ENCODE data around the gene PKHD1. TPM values are rescaled to one million over a fixed set of nuclear protein-coding genes. Genes with fewer than 3 reads are reported as not detected.
"Not testable (repeated sequence)": the region's sequence is repeated elsewhere in the genome, so short reads cannot be mapped to it uniquely, and the experiment has no call there.

Gene PKHD1
- total RNA-seq, 1 donor from 2014 or later: 17.3 TPM

DNA sequence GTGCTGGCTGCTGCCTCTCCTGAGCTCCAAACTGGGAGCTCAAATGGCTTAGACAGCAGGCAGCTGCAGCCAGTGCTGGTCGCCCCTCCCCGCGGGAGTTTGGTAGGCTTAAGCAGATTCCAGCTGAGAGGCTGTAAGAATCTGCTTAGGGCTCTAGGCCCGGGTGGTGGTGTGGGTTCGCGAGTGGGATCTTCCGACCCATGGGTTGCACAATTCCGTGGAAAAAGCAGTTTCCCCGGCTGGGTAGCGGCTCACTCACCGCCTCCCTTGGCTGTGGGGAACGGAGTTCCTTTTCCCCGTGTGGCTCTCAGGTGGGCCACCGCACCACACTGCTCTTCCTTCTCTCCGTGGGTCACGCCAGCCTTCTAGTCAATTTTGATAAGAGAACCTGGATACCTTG lies 232.5 kb downstream of the PKHD1 start:
- no peak for DNase-seq (ENCODE audit: low spot score)

DNA sequence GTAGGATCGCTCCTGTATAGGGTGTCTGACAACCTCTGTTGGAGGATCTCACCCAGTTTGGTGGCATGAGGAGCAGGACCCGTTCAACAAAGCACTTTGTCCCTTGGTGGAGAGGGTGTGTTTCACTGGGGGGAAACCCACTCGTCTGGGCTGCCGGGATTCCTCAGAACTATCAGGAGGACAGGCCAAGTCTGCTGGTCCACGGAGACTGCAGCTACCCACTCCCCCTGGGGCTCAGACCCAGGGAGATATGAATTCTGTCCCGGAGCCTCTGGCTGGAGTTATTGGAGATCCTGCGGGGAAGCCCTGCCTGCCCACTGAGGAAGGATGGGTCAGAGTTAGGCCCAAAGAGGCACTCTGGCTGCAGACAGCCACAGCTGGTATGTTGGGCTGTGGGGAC lies 233.1 kb downstream of the PKHD1 start:
- no peak for DNase-seq (ENCODE audit: low spot score)

DNA sequence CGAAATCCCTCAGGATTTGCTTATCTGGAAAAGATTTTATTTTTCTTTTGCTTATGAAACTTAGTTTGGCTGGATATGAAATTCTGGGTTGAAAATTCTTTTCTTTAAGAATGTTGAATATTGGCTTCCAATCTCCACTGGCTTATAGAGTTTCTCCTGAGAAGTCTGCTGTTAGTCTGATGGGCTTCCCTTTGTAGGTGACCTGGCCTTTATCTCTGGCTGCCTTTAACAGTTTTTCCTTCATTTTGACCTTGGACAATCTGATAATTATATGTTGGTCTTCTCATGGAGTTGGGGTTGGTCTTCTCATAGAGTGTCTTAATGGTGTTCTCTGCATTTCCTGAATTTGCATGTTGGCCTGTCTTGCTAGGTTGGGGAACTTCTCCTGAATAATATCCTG lies 234.3 kb downstream of the PKHD1 start:
- DNase-seq (ENCODE audit: low spot score): not testable (repeated sequence)

DNA sequence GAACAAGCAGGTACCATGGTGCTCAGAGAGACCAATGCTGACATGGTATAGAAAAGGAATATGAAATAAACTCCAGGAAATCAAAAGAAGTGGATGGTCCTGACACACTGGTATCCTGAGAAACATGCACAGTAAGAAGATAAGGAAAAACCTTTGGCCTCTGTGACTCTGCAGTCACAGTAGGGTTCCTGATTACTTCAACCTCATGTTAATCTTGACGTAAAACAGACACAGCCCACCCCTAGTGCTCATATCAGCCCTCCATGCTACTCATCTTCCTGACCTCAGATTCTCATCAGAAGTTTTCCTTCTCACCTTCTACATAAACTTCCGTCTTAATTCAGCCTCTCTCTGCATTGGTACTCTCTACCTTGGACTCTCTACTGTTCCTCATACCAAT lies 240.9 kb downstream of the PKHD1 start:
- DNase-seq (ENCODE audit: low spot score): no peak

DNA sequence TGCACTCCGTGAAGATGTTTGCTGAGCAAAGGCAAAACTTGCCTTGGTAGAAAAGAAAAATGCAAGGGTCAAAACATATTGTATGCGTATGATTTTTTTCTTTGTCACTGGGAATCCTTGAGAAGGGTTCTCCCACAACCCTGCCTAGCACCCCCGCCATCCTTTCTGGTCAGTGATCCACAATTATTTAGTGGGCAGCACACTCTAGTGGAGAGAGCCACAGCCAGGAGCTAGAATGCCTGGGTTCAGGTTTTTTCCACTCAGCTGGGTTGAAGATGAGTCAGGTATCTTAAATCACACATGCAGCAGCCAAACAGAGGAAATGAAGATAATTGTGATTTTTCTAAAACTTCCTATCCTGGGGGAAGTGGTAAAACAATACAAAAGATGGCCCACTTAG lies 243.1 kb downstream of the PKHD1 start:
- DNase-seq (ENCODE audit: low spot score): no peak

DNA sequence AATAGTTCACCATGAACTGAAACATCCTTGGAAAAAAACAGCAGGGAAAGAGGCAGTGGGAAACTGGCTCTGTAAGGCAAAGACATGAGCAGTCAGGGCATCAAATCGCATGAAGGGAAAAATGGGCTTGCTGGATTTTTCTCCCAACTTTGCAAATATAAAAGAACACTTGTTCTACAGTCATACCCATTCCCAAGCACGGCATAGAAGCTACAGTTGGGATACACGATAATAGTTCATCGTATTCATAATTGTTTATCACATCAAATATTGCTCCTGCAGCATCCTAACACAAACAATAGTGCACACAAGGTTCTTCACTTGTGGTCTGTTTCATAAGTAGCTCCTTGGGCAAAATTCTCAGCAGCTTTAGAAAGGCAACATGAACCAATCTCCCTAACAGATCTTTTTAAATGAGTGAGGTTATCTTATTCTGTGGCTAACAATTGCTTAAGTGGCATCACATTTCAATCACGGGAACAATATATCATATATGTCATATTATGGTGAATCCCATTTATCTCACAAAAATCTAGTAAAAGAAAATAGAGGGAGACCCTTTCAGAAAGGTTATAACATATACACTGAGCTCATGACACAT lies 243.9 kb downstream of the PKHD1 start:
- DNase-seq (ENCODE audit: low spot score): no peak

DNA sequence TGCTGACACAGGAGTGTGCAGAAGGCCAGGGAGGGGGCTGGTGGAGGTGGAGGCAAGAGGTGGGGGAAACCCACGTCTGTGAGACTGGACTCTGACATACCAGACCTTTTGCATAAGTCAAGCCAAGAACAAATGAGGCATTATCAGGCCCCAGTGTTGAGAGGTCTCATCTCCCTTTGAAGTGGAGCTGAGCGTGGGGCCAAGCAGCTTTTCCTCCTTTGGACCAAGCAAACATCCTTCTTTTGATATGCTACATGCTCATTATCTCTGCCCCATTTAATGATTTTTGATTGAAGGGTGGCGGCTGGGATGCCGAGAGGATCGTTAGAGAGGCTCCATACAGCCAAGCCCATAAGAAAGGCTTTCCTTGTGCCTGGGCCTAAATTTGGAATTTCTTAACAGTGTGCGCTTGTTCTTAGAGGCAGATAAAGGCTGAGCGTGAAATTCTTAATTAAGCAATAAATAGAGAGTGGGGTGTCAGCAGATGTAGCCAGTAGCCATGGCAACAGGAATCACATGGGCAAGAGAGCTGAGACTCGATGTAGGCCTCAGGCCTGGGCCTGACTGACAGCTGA lies 244.5 kb downstream of the PKHD1 start:
- DNase-seq (ENCODE audit: low spot score): no peak

DNA sequence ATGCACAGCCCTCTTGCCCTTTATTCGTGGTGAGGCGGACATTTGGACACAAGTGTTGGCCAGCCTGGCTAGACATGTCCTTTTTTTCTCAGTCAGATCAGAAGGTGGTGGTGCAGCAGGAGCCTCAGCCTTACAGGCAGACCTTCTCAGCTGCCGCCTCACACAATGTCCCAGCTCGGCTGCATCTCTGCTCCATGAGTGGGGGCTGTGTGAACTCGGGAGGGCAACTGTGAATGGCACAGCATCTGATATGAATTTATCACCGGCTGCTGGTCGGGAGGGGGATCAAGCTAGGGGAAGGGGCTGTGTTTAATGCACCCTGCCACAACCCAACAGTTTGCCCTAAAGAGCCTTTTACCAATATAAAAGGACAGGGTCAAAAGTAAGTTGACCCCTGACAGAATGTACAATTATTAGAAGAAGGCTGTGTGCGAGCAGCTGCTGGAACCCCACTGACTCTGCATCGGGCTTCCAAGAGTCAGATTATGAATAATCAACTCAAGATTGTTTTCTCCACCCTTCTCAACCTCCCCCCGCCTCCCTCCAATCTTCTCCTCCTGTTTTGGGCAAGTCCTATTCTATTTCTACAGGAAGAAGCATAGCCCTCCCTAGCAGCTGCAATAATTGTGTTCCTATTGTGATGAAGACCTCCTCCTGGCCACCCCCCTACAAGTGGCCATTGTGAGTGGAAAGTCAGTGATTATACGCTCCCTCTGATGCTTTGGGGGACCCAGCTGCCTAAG lies 245.2 kb downstream of the PKHD1 start:
- no peak for DNase-seq (ENCODE audit: low spot score)

DNA sequence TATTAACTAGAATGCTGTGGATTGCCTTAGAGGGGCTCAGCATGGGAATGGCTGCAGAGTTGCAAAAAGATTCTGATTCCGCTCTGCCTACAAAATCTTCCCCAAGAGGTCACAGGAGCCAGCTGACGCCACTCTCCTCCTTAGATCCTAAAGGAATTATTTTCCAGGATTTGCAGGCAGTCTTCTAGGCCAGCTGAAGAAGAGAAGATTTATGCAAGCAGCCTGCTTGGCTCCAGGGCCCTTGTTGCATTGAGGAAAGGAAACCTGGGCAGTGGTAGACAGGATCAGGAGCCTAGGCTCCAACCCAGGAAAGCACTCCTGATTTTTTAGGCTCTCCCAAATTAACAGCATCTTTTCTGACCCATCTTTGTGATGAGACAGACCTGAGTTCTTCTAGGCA lies 245.8 kb downstream of the PKHD1 start:
- no peak for DNase-seq (ENCODE audit: low spot score)

DNA sequence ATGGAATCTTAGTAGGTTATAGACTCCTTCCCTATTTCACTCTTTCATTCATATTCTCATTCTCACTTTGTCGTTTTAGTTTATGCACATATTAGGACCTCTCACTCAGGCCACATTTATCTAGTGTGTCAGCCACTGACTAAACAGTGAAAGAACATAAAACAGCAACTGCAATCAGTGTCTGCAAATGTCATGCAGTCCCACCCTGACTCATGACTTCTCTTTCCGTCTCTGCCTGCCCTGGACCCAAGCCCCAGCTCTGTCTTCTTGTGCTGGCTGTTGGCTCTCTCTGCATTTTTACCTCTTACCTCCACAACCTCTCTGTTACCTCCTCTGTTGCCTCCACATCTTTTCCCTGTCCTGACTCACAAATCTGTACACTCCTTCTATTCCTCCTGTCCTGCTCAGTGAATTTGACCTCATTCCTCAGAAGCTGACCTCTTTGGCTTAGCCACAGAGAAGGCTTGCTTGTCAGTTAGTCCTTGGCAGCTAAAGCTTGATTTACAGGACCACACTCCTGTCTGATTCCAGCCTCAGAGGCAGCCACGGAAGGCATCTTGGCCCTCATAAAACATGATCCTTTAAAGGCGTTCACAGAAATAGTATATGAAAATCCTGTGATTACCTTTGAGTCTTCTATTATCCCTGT lies 247.6 kb downstream of the PKHD1 start:
- no peak for DNase-seq (ENCODE audit: low spot score)

DNA sequence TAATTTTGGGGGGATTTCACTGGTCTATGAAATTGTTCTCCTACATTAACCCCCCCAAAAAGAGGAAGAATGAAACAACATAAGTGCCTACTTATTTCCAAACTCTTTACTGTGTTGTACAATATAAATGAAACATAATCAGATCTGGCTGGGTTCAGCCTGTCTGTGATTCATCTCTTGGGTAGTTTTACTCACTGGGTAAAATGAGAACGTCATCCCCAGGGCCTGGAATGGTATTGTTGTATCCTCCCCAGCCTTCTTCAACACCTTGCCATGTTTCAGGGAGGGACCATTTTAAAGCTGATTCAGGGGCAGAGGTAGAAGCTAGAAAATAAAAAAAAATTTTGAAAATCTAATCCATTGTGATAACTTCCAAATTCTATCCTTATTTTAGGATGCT lies 256.7 kb downstream of the PKHD1 start:
- no peak for DNase-seq (ENCODE audit: low spot score)

DNA sequence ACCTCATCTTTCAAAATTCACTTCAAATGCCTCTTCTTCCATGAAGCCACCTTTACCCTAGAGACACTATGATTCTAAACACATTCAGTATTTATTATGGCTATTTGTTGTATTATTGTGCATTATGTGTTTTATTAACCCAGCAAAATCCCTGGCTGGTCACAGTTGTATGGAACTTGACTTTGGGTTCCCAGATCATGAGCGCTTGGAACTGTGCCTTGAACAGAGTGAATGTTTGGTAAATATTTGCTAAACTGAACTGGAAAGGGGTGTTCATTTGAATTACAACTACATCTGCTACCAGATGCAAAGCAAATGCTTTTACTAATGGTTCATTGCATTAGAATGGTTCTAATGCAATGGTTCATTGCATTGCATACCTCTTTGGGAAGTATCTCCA lies 259.8 kb downstream of the PKHD1 start:
- no peak for DNase-seq (ENCODE audit: low spot score)

DNA sequence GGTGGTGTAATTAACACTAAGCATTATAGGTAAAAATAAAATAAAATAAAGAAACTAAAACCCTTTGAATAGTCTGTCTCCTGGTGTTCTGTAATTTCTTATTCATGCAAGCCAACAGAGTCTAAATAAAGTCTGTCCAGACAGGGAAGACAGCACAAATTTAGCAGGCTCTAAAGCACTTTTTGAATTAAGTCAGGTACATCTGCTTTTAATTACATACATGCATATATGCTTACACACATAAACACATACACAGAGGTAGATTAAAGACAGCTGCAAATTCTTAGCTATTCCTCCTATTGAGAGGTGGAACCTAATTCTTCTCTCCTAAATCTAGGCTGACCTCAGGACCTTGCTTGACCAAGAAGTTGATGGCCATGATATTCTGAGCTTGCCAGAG lies 262.5 kb downstream of the PKHD1 start:
- DNase-seq (ENCODE audit: low spot score): no peak

DNA sequence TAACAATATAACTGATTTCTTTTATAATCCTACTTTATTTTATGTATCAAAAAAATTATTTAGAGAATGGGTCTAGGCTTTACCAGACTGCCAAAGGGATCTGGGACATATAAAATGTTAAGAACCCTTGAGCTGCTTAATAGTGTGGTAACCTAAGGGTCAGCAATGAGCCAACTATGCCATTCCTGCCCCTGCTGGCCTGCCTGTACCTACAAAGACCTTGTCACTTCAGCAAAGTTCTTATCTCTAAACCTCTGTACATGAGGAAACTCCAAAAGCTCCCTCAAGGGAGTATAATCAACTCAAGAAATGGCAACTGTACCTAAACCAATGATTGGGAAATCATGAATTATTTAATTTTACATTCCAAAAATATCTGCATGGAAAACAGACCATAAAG lies 266.9 kb downstream of the PKHD1 start:
- DNase-seq (ENCODE audit: low spot score): no peak

DNA sequence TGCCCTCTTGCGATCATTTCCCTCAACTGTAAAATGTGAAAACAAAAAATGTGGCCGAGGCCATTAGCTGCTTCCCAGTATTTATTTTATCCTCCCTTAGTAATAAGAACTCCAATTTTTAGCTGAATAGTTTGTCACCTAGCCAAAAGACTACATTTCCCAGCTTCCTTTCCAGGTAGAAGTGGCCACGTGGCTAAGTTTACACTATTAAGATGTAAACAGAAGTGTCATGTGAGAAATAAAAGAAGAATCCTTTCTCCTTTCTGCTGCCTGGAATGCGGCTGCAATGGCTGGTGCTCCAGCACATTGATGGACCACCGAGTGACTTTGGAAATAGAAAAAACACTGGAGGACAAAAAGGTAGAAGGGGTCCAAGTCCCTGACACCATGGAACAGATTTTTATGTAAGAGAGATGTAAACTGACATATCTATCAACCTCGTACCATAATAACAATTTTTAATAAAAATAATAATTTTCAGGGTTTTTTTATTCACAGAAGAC lies 268.8 kb downstream of the PKHD1 start:
- no peak for DNase-seq (ENCODE audit: low spot score)

DNA sequence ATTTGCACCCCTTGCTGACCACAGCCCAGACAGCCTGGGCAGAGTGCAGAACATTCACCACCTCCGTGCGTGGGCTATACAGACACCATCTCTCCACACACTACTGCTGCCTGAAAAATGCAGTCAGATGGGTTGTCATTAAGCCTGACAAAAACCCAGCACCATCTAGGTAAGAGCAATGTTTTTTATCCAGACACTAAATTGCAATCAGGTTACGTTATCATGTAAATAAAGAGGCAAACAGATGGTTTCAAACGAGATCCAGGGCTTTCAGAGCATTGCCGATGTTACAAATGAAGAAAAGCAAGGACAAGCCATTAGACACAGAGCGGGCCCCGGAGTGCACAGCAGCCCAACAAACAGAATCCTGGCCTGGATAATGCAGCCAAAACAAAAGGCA lies 269.6 kb downstream of the PKHD1 start:
- DNase-seq (ENCODE audit: low spot score): no peak

DNA sequence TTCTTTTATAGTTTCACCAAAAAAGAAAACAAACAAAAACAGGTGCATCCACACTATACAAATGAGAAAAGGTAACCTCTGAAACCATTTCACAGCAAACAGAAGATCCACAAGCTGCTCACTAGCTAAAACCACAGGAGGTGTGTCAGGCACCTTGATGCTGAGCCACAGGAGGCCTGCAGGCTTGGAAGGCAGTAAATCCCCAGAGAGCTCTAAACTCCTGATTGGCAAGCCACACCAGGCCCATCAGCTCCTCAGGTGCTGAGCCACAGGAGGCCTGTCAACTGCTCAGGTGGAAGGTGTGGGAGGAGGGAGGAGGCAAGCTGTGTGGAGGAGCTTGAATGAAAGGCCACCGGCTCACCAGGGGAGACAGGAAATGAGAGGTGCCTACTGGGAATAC lies 273.0 kb downstream of the PKHD1 start:
- DNase-seq (ENCODE audit: low spot score): no peak

DNA sequence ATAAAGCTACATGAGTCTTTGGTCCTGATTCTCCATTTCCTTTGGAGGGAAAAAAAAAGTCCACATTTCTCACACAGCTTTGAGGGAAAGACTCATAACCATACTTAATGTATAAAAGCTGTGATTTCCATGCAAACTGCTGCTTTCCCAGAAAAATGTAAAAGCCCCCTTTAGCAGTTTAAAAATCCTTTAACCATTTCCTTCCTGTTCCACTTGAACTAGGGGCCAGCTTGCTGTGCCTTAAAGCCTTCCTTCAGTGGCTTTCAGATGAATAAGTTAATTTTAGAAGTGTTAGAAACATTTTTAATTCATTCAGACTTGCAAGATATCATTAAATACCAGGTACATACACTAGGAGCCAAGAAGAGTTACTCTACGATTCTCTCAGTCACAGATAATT lies 273.5 kb downstream of the PKHD1 start:
- no peak for DNase-seq (ENCODE audit: low spot score)

DNA sequence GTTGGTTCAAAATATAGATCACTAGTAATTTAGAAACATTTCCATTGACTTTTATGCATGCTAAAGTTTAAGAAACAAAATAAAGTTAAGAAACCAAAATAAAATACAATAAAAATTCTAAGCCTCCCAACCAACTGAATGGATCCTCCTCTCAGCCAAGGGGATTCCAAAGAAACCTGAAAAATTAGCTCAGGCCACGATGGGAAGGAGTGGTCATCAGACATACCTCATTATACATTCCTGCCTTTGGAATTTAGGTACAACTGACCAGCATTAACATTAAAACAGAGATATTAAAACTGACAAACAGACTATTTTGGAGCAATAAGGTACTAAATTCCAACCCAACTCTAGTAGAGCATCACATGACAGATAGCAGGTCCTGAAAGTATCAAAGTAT lies 275.2 kb downstream of the PKHD1 start:
- no peak for DNase-seq (ENCODE audit: low spot score)

DNA sequence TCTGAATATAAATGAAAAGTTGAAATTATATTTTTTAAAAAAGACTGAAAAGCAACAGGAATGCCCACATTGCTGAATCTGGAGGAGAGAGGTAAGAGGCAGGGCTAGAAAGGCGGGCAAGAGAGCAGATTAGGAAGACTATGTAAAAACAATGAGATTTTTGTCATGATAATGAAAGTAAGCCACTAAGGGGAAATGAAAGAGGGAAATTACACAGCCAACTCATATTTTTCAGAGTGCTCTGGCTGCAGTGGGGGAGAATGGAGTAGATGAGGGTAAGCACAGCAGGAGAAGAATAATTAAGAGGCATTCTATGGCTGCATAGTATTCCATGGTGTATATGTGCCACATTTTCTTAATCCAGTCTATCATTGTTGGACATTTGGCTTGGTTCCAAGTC lies 281.9 kb downstream of the PKHD1 start:
- no peak for DNase-seq (ENCODE audit: low spot score)

DNA sequence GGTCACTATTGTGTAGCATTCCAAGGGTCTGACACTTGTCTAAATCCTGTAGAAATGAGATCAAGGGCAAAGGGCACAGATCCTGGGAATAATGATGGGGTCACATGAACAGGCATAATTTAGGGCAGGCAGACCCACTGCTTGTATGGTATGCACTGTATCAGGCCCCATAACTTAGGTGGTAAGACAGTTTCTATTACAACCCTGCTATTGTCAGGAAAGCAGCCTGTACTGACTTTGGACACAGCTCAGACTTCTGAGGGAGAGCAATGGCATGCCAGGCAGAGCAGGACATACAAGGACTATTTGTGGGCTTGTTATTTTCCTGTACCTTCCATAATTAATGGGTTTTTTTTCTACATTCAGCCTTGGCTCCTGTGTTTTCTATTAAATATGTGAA lies 286.8 kb downstream of the PKHD1 start:
- no peak for DNase-seq (ENCODE audit: low spot score)

DNA sequence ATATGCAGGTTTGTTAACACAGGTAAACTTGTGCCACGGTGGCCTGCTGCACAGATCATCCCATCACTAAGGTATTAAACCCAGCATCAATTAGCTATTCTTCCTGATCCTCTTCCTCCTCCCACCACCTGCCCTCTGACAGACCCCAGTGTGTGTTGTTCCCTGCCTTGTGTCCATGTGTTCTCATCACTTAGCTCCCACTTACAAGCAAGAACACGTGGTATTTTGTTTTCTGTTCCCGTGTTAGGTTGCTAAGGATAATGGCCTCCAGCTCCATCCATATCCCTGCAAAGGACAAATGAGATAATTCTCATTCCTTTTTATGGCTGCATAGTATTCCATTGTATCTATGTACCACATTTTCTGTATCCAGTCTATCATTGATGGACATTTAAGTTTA lies 294.0 kb downstream of the PKHD1 start:
- DNase-seq (ENCODE audit: low spot score): no peak

Data from mucosa of gallbladder (tissue), 1 donor.